HepG2 (cell line): ENCODE measurements around the gene SRC. TPM values are rescaled to one million over a fixed set of nuclear protein-coding genes. Genes with fewer than 3 reads are reported as not detected.

Source experiments
- ATAC-seq: fragments of 200-7000 bp; cut with Tn5 transposase; 3 replicates; pipeline ENCODE4 v1.9.1; 2020; ENCODE audit warnings: mild to moderate bottlenecking, moderate library complexity
- BruUV-seq: library from RNA; stranded (reverse); fragments of 400-500 nt; replicated peaks from 2 replicates; lab custom pipeline; 2021; lab: Mats Ljungman, UMichigan
- CTCF ChIA-PET: fragments of 300-600 bp; formaldehyde crosslinking; extraction: SDS; loops from one replicate; lab custom pipeline; 2021; ENCODE audit warnings: low total read pairs, inconsistent platforms, low intra/inter-chr PET ratio; lab: Yijun Ruan, JAX
- POLR2A ChIA-PET: fragments of 350-600 bp; sonication (Branson Sonifier 250); formaldehyde crosslinking; loops from one replicate; lab custom pipeline; 2020; ENCODE audit warnings: antibody characterized with exemption, inconsistent platforms; lab: Yijun Ruan, JAX
- DNase-seq: peaks from one replicate; pipeline ENCODE4 v3.0.0-alpha.2; 2015; ENCODE audit warnings: low spot score
- FAIRE-seq: peaks from 3 replicates; lab custom pipeline; 2011; peaks lifted over from hg19 to GRCh38; lab: Jason Lieb, UNC
- H2AFZ ChIP-seq: one replicate; pipeline ENCODE4 v1.6.1; 2011; ENCODE audit warnings: low read length, inconsistent platforms
- H3K27ac ChIP-seq: fragments of 300-600 bp; 3 replicates; pipeline ENCODE4 v1.8.0; 2011; ENCODE audit warnings: mixed run types, mild to moderate bottlenecking, mixed read lengths, low read length, inconsistent platforms; ENCODE audit not compliant: insufficient read depth; ENCODE audit errors: extremely low read length
- H3K27me3 ChIP-seq, 2 experiments: fragments of 200-600 bp in 1 of 2; 2 replicates in 1 of 2; 3 replicates in 1 of 2; pipeline versions ENCODE4 v1.6.0 to v1.8.0; 2011; ENCODE audit warnings: low read length in 2 of 2, mild to moderate bottlenecking in 2 of 2, moderate library complexity in 2 of 2, inconsistent platforms in 1 of 2; ENCODE audit not compliant: insufficient read depth in 2 of 2, control insufficient read depth in 1 of 2
- H3K36me3 ChIP-seq, 2 experiments: fragments of 200-600 bp in 1 of 2; replicated peaks in 1 of 2; 2 replicates in 1 of 2; 3 replicates in 1 of 2; pipeline versions ENCODE4 v1.5.1 to v1.8.0; 2011; ENCODE audit warnings: low read length in 2 of 2, inconsistent platforms in 1 of 2; ENCODE audit not compliant: insufficient read depth in 2 of 2, control insufficient read depth in 1 of 2
- H3K4me1 ChIP-seq: 2 replicates; pipeline ENCODE4 v1.5.1; 2012; ENCODE audit warnings: low read length, inconsistent platforms; ENCODE audit not compliant: insufficient read depth
- H3K4me2 ChIP-seq: 2 replicates; pipeline ENCODE4 v1.6.0; 2011; ENCODE audit warnings: low read depth, low read length, inconsistent platforms
- H3K4me3 ChIP-seq, 3 experiments: fragments of 200-600 bp in 1 of 3; sonication (generic), shearing (Covaris generic) in 1 of 3; replicated peaks in 1 of 3; 2 replicates each; pipeline ENCODE4 v1.5.1; 2011 to 2016; ENCODE audit warnings: low read length in 3 of 3, inconsistent platforms in 2 of 3, low read depth in 2 of 3, mild to moderate bottlenecking in 2 of 3, control low read depth in 1 of 3, mixed read lengths in 1 of 3; ENCODE audit not compliant: insufficient read depth in 1 of 3
- H3K79me2 ChIP-seq: one replicate; pipeline ENCODE4 v1.6.1; 2011; ENCODE audit warnings: low read length, inconsistent platforms; ENCODE audit not compliant: insufficient read depth
- H3K9ac ChIP-seq: 2 replicates; pipeline ENCODE4 v1.6.0; 2011; ENCODE audit warnings: mild to moderate bottlenecking, low read depth, low read length, inconsistent platforms; ENCODE audit not compliant: insufficient read depth
- H3K9me3 ChIP-seq: 2 replicates; pipeline ENCODE4 v1.5.1; 2012; ENCODE audit warnings: mild to moderate bottlenecking, low read length
- H4K20me1 ChIP-seq: 2 replicates; pipeline ENCODE4 v1.6.0; 2011; ENCODE audit warnings: inconsistent platforms, mild to moderate bottlenecking, low read length, moderate library complexity; ENCODE audit not compliant: insufficient read depth
- HHEX ChIP-seq: IDR thresholded peaks from 2 replicates; pipeline ENCODE4 v1.6.1; 2016; ENCODE audit warnings: control low read depth
- HNF4G ChIP-seq, 2 experiments: sonication (generic) in 1 of 2; formaldehyde crosslinking in 1 of 2; IDR thresholded peaks; 2 replicates each; pipeline versions ENCODE4 v1.4.0 to v1.6.1; 2011 to 2020; ENCODE audit warnings: borderline replicate concordance in 2 of 2, low read depth in 2 of 2, mild to moderate bottlenecking in 2 of 2, low read length in 1 of 2, missing genetic modification reagents in 1 of 2, moderate library complexity in 1 of 2
- MATR3 ChIP-seq: sonication (generic); formaldehyde crosslinking; IDR thresholded peaks from 2 replicates; pipeline ENCODE4 v1.4.0; 2020; ENCODE audit warnings: missing genetic modification reagents
- MXD4 ChIP-seq: IDR thresholded peaks from 2 replicates; pipeline ENCODE4 v1.6.1; 2016; ENCODE audit warnings: mild to moderate bottlenecking, missing biosample characterization, missing genetic modification reagents
- ZNF546 ChIP-seq: sonication (generic); formaldehyde crosslinking; conservative IDR thresholded peaks from 2 replicates; pipeline ENCODE4 v1.8.1; 2023; ENCODE audit warnings: mild to moderate bottlenecking, missing genetic modification reagents
- ZNF878 ChIP-seq: sonication (generic); formaldehyde crosslinking; IDR thresholded peaks from 2 replicates; pipeline ENCODE4 v1.8.1; 2023; ENCODE audit warnings: mild to moderate bottlenecking, missing genetic modification reagents, moderate library complexity
- WGBS: methylation state at CpG from one replicate; pipeline ENCODE4 v1.1.6; 2017; ENCODE audit warnings: low lambda C conversion rate; 5-methylcytosine and 5-hydroxymethylcytosine counted together
- in situ Hi-C: cut with HindIII; loops from 2 replicates; pipeline ENCODE4 v1.10.0; 2017; ENCODE audit warnings: low pct_unique_long_range_greater_than_20kb; ENCODE audit not compliant: extremely low pct_ligation_motif_present
- intact Hi-C: fragments of 100-400 bp; cut with micrococcal nuclease; formaldehyde crosslinking; loops from one replicate; pipeline ENCODE4 v1.10.0; 2022; ENCODE audit not compliant: unreplicated experiment
- polyA plus RNA-seq, 8 experiments: library from polyadenylated mRNA; depleted of rRNA in 3 of 8; stranded (reverse) in 7 of 8; unstranded in 1 of 8; fragments of >200 nt; fragmentation: Illumina TruSeq in 4 of 8; extraction: Trizol in 4 of 8; gene quantifications; 2 replicates each; pipeline versions ENCODE4 v1.2.1 to v1.2.3, GENCODE V29; 2011 to 2016; ENCODE audit warnings: low read depth in 4 of 8, missing spikeins in 1 of 8, mixed read lengths in 1 of 8; ENCODE audit not compliant: insufficient read depth in 1 of 8
- total RNA-seq, 5 experiments: library from RNA; depleted of rRNA; stranded (reverse); fragments of >200 nt; fragmentation: Illumina TruSeq; extraction: Trizol; gene quantifications; 2 replicates each; pipeline ENCODE4 v1.2.3, GENCODE V29; 2016; ENCODE audit warnings: low read depth in 1 of 5
- TF ChIP-seq, protein P1 (sequence below): IDR thresholded peaks from 2 replicates; pipeline ENCODE4 v1.6.1; 2016; ENCODE audit warnings: missing biosample characterization, missing genetic modification reagents, low read depth
- TF ChIP-seq, protein P2 (sequence below): sonication (generic); formaldehyde crosslinking; IDR thresholded peaks from 2 replicates; pipeline ENCODE4 v1.4.0; 2020; ENCODE audit warnings: missing genetic modification reagents
- TF ChIP-seq, protein P3 (sequence below), 2 experiments: sonication (generic) in 1 of 2; formaldehyde crosslinking in 1 of 2; IDR thresholded peaks; 2 replicates each; pipeline versions ENCODE4 v1.5.1 to v1.6.1; 2011 to 2020; ENCODE audit warnings: borderline replicate concordance in 1 of 2, low read depth in 1 of 2, low read length in 1 of 2, mild to moderate bottlenecking in 1 of 2, missing genetic modification reagents in 1 of 2, moderate library complexity in 1 of 2
- TF ChIP-seq, protein P4 (sequence below): IDR thresholded peaks from 2 replicates; pipeline ENCODE4 v1.6.1; 2016; ENCODE audit warnings: low read depth, control low read depth

SRC gene
- total and polyA plus RNA-seq, 2 of the 13 experiments (the other 11 are each of a cell fraction or from before 2014, with no cell fraction given): 54.7 to 192 TPM

DNA sequence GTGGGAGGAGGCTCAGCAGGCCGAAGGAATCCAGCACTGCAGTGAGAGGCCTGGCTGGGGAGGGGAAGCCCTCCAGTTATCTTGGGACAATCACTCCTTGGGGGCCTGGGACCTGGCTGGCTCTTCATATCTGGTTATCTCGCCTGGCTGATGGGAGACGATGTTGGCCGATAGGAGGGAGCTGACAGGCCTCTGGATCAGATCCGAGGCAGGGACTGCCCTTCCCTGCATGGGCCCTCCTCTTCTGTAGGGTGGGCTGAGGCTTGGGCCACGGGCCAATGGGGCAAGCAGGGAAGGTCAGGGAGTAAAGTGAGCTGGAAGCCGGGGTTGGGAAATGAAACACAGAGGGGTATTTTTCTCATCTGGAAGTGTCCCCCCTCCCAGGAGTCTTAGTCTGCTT, 31.3 kb upstream of the SRC start:
- DNase-seq: no peak
- intact Hi-C loops (no loop called here), in situ Hi-C loops (no loop called here)
- Histone ChIP-seq H3K27ac (no peak overlapping the region), H3K79me2 (peaks cover 2% of the 10 kb centered on the region), H2AFZ (no peak overlapping the region), H3K4me3 (no peak overlapping the region), H4K20me1 (no peaks in the 10 kb centered on the region; the same call in 1 of the 2 replicates), H3K36me3 (peaks cover 20 to 42% of the 10 kb centered on the region in 2 experiments), H3K4me2 (no peak overlapping the region), H3K9me3 (no peaks in the 10 kb centered on the region)
- no peak for FAIRE-seq
- WGBS: 95% methylated on average over 7 of the region's 7 CpGs
- CTCF ChIA-PET: no interaction called here
- BruUV-seq: no TSS peak
- POLR2A ChIA-PET: no interaction called here
- TF ChIP-seq, protein P1, sequence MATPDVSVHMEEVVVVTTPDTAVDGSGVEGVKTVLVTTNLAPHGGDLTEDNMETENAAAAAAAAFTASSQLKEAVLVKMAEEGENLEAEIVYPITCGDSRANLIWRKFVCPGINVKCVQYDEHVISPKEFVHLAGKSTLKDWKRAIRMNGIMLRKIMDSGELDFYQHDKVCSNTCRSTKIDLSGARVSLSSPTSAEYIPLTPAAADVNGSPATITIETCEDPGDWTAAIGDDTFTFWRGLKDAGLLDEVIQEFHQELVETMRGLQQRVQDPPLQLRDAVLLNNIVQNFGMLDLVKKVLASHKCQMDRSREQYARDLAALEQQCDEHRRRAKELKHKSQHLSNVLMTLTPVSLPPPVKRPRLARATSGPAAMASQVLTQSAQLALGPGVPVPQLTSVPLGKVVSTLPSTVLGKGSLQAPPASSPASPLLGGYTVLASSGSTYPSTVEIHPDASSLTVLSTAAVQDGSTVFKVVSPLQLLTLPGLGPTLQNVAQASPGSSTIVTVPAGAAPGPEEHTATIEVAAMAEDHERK (CRISPR knock-in tag): no peak
- TF ChIP-seq, protein P2, sequence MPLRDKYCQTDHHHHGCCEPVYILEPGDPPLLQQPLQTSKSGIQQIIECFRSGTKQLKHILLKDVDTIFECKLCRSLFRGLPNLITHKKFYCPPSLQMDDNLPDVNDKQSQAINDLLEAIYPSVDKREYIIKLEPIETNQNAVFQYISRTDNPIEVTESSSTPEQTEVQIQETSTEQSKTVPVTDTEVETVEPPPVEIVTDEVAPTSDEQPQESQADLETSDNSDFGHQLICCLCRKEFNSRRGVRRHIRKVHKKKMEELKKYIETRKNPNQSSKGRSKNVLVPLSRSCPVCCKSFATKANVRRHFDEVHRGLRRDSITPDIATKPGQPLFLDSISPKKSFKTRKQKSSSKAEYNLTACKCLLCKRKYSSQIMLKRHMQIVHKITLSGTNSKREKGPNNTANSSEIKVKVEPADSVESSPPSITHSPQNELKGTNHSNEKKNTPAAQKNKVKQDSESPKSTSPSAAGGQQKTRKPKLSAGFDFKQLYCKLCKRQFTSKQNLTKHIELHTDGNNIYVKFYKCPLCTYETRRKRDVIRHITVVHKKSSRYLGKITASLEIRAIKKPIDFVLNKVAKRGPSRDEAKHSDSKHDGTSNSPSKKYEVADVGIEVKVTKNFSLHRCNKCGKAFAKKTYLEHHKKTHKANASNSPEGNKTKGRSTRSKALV: no peak
- TF ChIP-seq HHEX (CRISPR knock-in tag): no peak
- no peak for TF ChIP-seq ZNF878 (CRISPR knock-in tag)
- no peak for TF ChIP-seq MATR3
- TF ChIP-seq, all 625 proteins: peak for 0
- H3K27me3 ChIP-seq: no peaks in the 10 kb centered on the region
- H3K4me1 ChIP-seq: no peaks in the 10 kb centered on the region
- no peak overlapping the region for H3K9ac ChIP-seq
- no peak for ATAC-seq

DNA sequence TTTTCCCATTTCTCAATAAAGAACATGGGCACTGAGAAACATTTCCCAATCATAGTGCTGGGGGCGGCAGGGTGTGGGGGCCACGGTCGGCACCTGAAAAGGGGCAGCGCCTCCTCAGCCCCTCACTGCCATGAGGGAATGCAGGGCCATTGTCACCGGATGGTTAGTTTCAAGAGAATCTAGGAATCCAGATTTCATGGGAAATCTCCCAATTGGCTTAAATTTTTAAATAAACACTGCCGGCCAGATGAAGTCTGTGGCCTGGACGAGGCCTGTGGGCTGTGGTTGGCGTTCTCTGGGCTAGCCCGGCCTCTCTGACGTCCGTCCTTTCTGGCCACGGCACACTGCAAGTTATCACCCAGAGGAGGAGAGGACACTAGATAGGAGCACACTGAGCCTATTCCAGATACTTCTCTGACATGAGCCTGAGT, 30.9 kb upstream of the SRC start:
- DNase-seq (no peak), ATAC-seq (no peak), FAIRE-seq (no peak)
- Histone ChIP-seq H2AFZ (no peak overlapping the region), H3K27me3 (no peaks in the 10 kb centered on the region), H3K4me1 (no peaks in the 10 kb centered on the region), H3K36me3 (peaks cover 19 to 38% of the 10 kb centered on the region in 2 experiments), H4K20me1 (no peaks in the 10 kb centered on the region; the same call in 1 of the 2 replicates), H3K79me2 (no peaks in the 10 kb centered on the region), H3K4me2 (no peak overlapping the region), H3K9me3 (no peaks in the 10 kb centered on the region), H3K9ac (no peak overlapping the region), H3K4me3 (no peak overlapping the region), H3K27ac (no peak overlapping the region)
- intact Hi-C loops: no loop called here
- BruUV-seq: no TSS peak
- POLR2A ChIA-PET: no interaction called here
- CTCF ChIA-PET: no interaction called here
- in situ Hi-C loops: no loop called here
- WGBS: 99% methylated on average over 9 of the region's 12 CpGs
- TF ChIP-seq, protein P3, sequence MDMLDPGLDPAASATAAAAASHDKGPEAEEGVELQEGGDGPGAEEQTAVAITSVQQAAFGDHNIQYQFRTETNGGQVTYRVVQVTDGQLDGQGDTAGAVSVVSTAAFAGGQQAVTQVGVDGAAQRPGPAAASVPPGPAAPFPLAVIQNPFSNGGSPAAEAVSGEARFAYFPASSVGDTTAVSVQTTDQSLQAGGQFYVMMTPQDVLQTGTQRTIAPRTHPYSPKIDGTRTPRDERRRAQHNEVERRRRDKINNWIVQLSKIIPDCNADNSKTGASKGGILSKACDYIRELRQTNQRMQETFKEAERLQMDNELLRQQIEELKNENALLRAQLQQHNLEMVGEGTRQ (IDR thresholded peaks at IDR 0.05; ENCODE audit: low read depth, low read length): no peak
- TF ChIP-seq, protein P3 (CRISPR knock-in tag; IDR thresholded peaks at IDR 0.05; ENCODE audit: borderline replicate concordance): no peak
- TF ChIP-seq, protein P4, sequence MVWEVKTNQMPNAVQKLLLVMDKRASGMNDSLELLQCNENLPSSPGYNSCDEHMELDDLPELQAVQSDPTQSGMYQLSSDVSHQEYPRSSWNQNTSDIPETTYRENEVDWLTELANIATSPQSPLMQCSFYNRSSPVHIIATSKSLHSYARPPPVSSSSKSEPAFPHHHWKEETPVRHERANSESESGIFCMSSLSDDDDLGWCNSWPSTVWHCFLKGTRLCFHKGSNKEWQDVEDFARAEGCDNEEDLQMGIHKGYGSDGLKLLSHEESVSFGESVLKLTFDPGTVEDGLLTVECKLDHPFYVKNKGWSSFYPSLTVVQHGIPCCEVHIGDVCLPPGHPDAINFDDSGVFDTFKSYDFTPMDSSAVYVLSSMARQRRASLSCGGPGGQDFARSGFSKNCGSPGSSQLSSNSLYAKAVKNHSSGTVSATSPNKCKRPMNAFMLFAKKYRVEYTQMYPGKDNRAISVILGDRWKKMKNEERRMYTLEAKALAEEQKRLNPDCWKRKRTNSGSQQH (CRISPR knock-in tag): no peak
- TF ChIP-seq MXD4 (CRISPR knock-in tag) (no peak), ZNF546 (CRISPR knock-in tag) (no peak), HNF4G (IDR thresholded peaks at IDR 0.05; ENCODE audit: borderline replicate concordance, low read depth, low read length) (no peak), HNF4G (CRISPR knock-in tag; IDR thresholded peaks at IDR 0.05; ENCODE audit: borderline replicate concordance, low read depth) (no peak)
